DOHH2 (cell line): ENCODE results near the gene PGAM2.
A peak's percentile ranks its signal among the peaks of the same experiment; 100 is the strongest.

Experiments used
- H3F3A ChIP-seq: fragments of 200-600 bp; sonication (generic), shearing (Covaris generic); 2 replicates; pipeline ENCODE4 v1.6.0; 2016; ENCODE audit warnings: antibody characterized with exemption, mild to moderate bottlenecking; ENCODE audit not compliant: control insufficient read depth, insufficient read depth
- H3K27ac ChIP-seq: fragments of 200-600 bp; sonication (generic); 2 replicates; pipeline ENCODE4 v1.5.1; 2014; ENCODE audit warnings: low read depth, mild to moderate bottlenecking, low read length, moderate library complexity
- H3K27me3 ChIP-seq: fragments of 200-600 bp; sonication (generic); 2 replicates; pipeline ENCODE4 v1.6.1; 2014; ENCODE audit warnings: mild to moderate bottlenecking, low read length, mixed read lengths; ENCODE audit not compliant: control insufficient read depth
- H3K36me3 ChIP-seq: fragments of 200-600 bp; sonication (generic); 2 replicates; pipeline ENCODE4 v1.6.1; 2014; ENCODE audit warnings: mild to moderate bottlenecking, low read length, moderate library complexity, mixed read lengths; ENCODE audit not compliant: control insufficient read depth
- H3K4me1 ChIP-seq: fragments of 200-600 bp; sonication (generic); 2 replicates; pipeline ENCODE4 v1.6.1; 2014; ENCODE audit warnings: mild to moderate bottlenecking, low read length, mixed read lengths; ENCODE audit not compliant: control insufficient read depth
- H3K4me2 ChIP-seq: fragments of 200-600 bp; sonication (generic); 2 replicates; pipeline ENCODE4 v1.6.0; 2014; ENCODE audit warnings: mild to moderate bottlenecking, low read length, moderate library complexity
- H3K4me3 ChIP-seq: fragments of 200-600 bp; sonication (generic); 2 replicates; pipeline ENCODE4 v1.5.1; 2014; ENCODE audit warnings: mild to moderate bottlenecking, low read length, mixed read lengths
- H3K79me2 ChIP-seq: fragments of 200-600 bp; sonication (generic); 2 replicates; pipeline ENCODE4 v1.6.1; 2014; ENCODE audit warnings: mild to moderate bottlenecking, low read length, mixed read lengths; ENCODE audit not compliant: control insufficient read depth
- H3K9me2 ChIP-seq: fragments of 200-600 bp; sonication (generic); replicated peaks from 2 replicates; pipeline ENCODE4 v1.6.1; 2014; ENCODE audit warnings: mild to moderate bottlenecking, low read length, mixed read lengths; ENCODE audit not compliant: control insufficient read depth
- H3K9me3 ChIP-seq: fragments of 200-600 bp; sonication (generic); 2 replicates; pipeline ENCODE4 v1.6.1; 2014; ENCODE audit warnings: antibody characterized with exemption, low read length, mixed read lengths; ENCODE audit not compliant: control insufficient read depth, insufficient read depth
- H4K20me1 ChIP-seq: fragments of 200-600 bp; sonication (generic); 2 replicates; pipeline ENCODE4 v1.6.0; 2014; ENCODE audit warnings: low read depth, mild to moderate bottlenecking, antibody characterized with exemption, low read length, moderate library complexity; ENCODE audit not compliant: control insufficient read depth, insufficient read depth
- CTCF ChIP-seq: fragments of 200-600 bp; sonication (generic); IDR thresholded peaks from one replicate; pipeline ENCODE4 v1.5.1; 2014; ENCODE audit warnings: antibody characterized with exemption, mild to moderate bottlenecking, low read depth, low read length; ENCODE audit not compliant: poor library complexity, severe bottlenecking
- EZH2phosphoT487 ChIP-seq: fragments of 200-600 bp; sonication (generic); IDR thresholded peaks from 2 replicates; pipeline ENCODE4 v1.6.1; 2017; ENCODE audit warnings: borderline replicate concordance, mild to moderate bottlenecking, antibody characterized with exemption, low read length, moderate library complexity, mixed read lengths

The PGAM2 gene

GRCh38 chr7:44064791-44065430 is 456 bp downstream of the PGAM2 start:
- peak; percentile 93; the same call in 1 of the 2 replicates for TF ChIP-seq EZH2phosphoT487
- TF ChIP-seq CTCF: no peak

GRCh38 chr7:44063894-44064651 is 1.3 kb downstream of the PGAM2 start:
- no peaks in the 10 kb centered on the region for H3K79me2 ChIP-seq
- peaks cover 26% of the 10 kb centered on the region for H3K4me1 ChIP-seq
- no peaks in the 10 kb centered on the region for H3K9me2 ChIP-seq
- no peaks in the 10 kb centered on the region for H3K9me3 ChIP-seq
- no peak overlapping the region for H3K4me2 ChIP-seq
- H4K20me1 ChIP-seq: peaks cover 7% of the 10 kb centered on the region; the same call in 1 of the 2 replicates
- peaks cover 9% of the 10 kb centered on the region for H3F3A ChIP-seq
- TF ChIP-seq EZH2phosphoT487 (no peak), CTCF (no peak)
- H3K4me3 ChIP-seq: no peak overlapping the region
- no peak overlapping the region for H3K27ac ChIP-seq
- H3K36me3 ChIP-seq: peaks cover 34% of the 10 kb centered on the region
- peaks cover 41% of the 10 kb centered on the region for H3K27me3 ChIP-seq

More at GRCh38 chr7:44064791-44065430, 456 bp downstream of the PGAM2 start:
- H3K36me3 ChIP-seq: peaks cover 25% of the 10 kb centered on the region
- H3K4me2 ChIP-seq: no peak overlapping the region; the same call in 1 of the 2 replicates
- H3K9me3 ChIP-seq: no peaks in the 10 kb centered on the region
- H3K27ac ChIP-seq: no peak overlapping the region
- no peaks in the 10 kb centered on the region for H3K79me2 ChIP-seq
- 0 out of 2 replicates have a peak, but pooled peaks cover 6% of the 10 kb centered on the region for H4K20me1 ChIP-seq
- peaks cover 18% of the 10 kb centered on the region for H3K4me1 ChIP-seq
- H3K9me2 ChIP-seq: no peaks in the 10 kb centered on the region
- H3K4me3 ChIP-seq: no peak overlapping the region
- H3K27me3 ChIP-seq: peaks cover 41% of the 10 kb centered on the region
- peaks cover 13% of the 10 kb centered on the region for H3F3A ChIP-seq

- H4K20me1 ChIP-seq: peaks cover 10% of the 10 kb centered on the region; the same call in 1 of the 2 replicates
- peaks cover 32% of the 10 kb centered on the region for H3K4me1 ChIP-seq
- H3K79me2 ChIP-seq: no peaks in the 10 kb centered on the region
- H3K9me3 ChIP-seq: no peaks in the 10 kb centered on the region
- peaks cover 39% of the 10 kb centered on the region for H3K36me3 ChIP-seq
- peaks cover 39% of the 10 kb centered on the region for H3K27me3 ChIP-seq
- peaks cover 3% of the 10 kb centered on the region for H3F3A ChIP-seq
- no peak overlapping the region for H3K27ac ChIP-seq
- TF ChIP-seq CTCF (no peak), EZH2phosphoT487 (no peak)
- no peak overlapping the region for H3K4me2 ChIP-seq
- H3K9me2 ChIP-seq: no peaks in the 10 kb centered on the region
- no peak overlapping the region for H3K4me3 ChIP-seq
Measured at GRCh38 chr7:44063547-44063893, 1.8 kb downstream of the PGAM2 start.
